Omental fat pad (tissue), 4 donors: Measurements from ENCODE around the gene SRSF3. TPM values are rescaled to one million over a fixed set of nuclear protein-coding genes. Genes with fewer than 3 reads are reported as not detected.
A peak's percentile ranks its signal among the peaks of the same experiment; 100 is the strongest.

Source experiments
- ATAC-seq: fragments of 150-250 bp; one replicate; pipeline ENCODE4 v1.9.1; 2016; ENCODE audit warnings: mild to moderate bottlenecking, moderate library complexity; ENCODE audit not compliant: low FRiP score
- DNase-seq: peaks from one replicate; pipeline ENCODE4 v3.0.0-alpha.2; 2019; ENCODE audit warnings: low spot score
- CTCF ChIP-seq, 3 donors: fragments of 450-650 bp; IDR thresholded peaks; one replicate each; pipeline ENCODE4 v1.5.1; 2016 to 2017; ENCODE audit warnings: antibody characterized with exemption in 3 of 3, mild to moderate bottlenecking in 3 of 3, moderate library complexity in 2 of 3
- total RNA-seq, 4 donors: library from RNA; depleted of rRNA; stranded (reverse); fragments of >200 nt; gene quantifications; one replicate each; pipeline ENCODE4 v1.1.0, GENCODE V29; 2016

Gene SRSF3
- total RNA-seq, 4 donors from 2014 or later: 162 to 260 (median 189) TPM

- DNase-seq: no peak
- TF ChIP-seq CTCF (IDR thresholded peaks at IDR 0.05): no peak
- ATAC-seq: no peak
Observed at GRCh38 chr6:36618366-36619355, 24.5 kb downstream of the SRSF3 start.

GRCh38 chr6:36621371-36621855 is 27.3 kb downstream of the SRSF3 start:
- no peak for DNase-seq
- no peak for TF ChIP-seq CTCF (IDR thresholded peaks at IDR 0.05)
- no peak for ATAC-seq

GRCh38 chr6:36622901-36623546 is 28.9 kb downstream of the SRSF3 start:
- TF ChIP-seq CTCF (IDR thresholded peaks at IDR 0.05): no peak
- DNase-seq: no peak

GRCh38 chr6:36623547-36624459 is 29.6 kb downstream of the SRSF3 start:
- ATAC-seq (peak; percentile 76), DNase-seq (peak; percentile 85)
- peak in 1 of 3 donors; percentile 62 for TF ChIP-seq CTCF (IDR thresholded peaks at IDR 0.05)

More at GRCh38 chr6:36622901-36623546, 28.9 kb downstream of the SRSF3 start:
- ATAC-seq: no peak

GRCh38 chr6:36624461-36625157 is 30.4 kb downstream of the SRSF3 start:
- no peak for ATAC-seq
- DNase-seq: no peak
- no peak for TF ChIP-seq CTCF (IDR thresholded peaks at IDR 0.05)
